ENCODE measurements around the gene RPL29. TPM values are rescaled to one million over a fixed set of nuclear protein-coding genes. Genes with fewer than 3 reads are reported as not detected.

RPL29 gene
- polyA plus RNA-seq, 1 experiment = 1,368 TPM

DNA sequence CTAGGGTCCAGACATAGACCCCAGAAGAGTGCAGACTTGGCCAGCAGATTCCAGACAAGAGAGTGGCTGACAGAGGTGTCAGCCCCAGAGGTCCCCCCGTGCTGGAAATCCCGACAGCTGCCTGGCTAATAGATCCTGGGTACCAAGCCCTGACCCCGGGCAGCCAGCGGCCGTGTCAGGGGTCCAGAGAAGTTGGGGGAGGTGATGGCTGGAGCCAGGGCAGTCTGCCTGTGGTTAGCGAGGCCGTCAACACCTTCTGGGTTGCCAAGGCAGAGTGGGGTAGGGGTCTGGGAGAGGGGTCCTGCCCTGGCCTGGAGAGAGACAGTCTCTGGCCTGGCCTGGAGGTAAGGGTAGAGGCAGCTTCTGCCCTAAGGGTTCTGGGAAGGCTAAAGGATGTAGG, 25.1 kb upstream of the RPL29 start:
- H3K9me3 ChIP-seq (ENCODE audit: control insufficient read depth, insufficient read depth, low read length) = no peaks in the 10 kb centered on the region; the same call in 1 of the 2 replicates
- no peak for DNase-seq (ENCODE audit: low read depth, low spot score)
- no peaks in the 10 kb centered on the region for H3K27me3 ChIP-seq (ENCODE audit: control insufficient read depth, insufficient read depth, low read length)
- no peak overlapping the region for H3K27ac ChIP-seq (ENCODE audit: low read depth, low read length)
- no peak for TF ChIP-seq CTCF (IDR thresholded peaks at IDR 0.05; ENCODE audit: low read depth, low read length)
- ChIA-PET CTCF (interaction anchor here (1.5 kb wide), 1 partner anchor 102 kb away, joined by 5 read pairs; no protein-coding TSS in a partner anchor), POLR2A (no interaction called here)
- H3K4me3 ChIP-seq (ENCODE audit: low read depth, low read length) = no peak overlapping the region

- TF ChIP-seq CTCF (IDR thresholded peaks at IDR 0.05; ENCODE audit: low read depth, low read length) = no peak
- Histone ChIP-seq H3K4me3 (ENCODE audit: low read depth, low read length) (no peak overlapping the region), H3K9me3 (ENCODE audit: control insufficient read depth, insufficient read depth, low read length) (no peaks in the 10 kb centered on the region; the same call in 1 of the 2 replicates), H3K27ac (ENCODE audit: low read depth, low read length) (no peak overlapping the region), H3K27me3 (ENCODE audit: control insufficient read depth, insufficient read depth, low read length) (no peaks in the 10 kb centered on the region)
- CTCF ChIA-PET = no interaction called here
- no peak for DNase-seq (ENCODE audit: low read depth, low spot score)
- POLR2A ChIA-PET = no interaction called here
Measured at GRCh38 chr3:52019352-52020080, 23.8 kb upstream of the RPL29 start.

GRCh38 chr3:52018319-52019000, 22.8 kb upstream of the RPL29 start:
- no peaks in the 10 kb centered on the region for H3K27me3 ChIP-seq (ENCODE audit: control insufficient read depth, insufficient read depth, low read length)
- CTCF ChIA-PET = no interaction called here
- no peaks in the 10 kb centered on the region; the same call in 1 of the 2 replicates for H3K9me3 ChIP-seq (ENCODE audit: control insufficient read depth, insufficient read depth, low read length)
- no peak for TF ChIP-seq CTCF (IDR thresholded peaks at IDR 0.05; ENCODE audit: low read depth, low read length)
- H3K4me3 ChIP-seq (ENCODE audit: low read depth, low read length) = no peak overlapping the region
- DNase-seq (ENCODE audit: low read depth, low spot score) = no peak
- POLR2A ChIA-PET = no interaction called here
- H3K27ac ChIP-seq (ENCODE audit: low read depth, low read length) = no peak overlapping the region

DNA sequence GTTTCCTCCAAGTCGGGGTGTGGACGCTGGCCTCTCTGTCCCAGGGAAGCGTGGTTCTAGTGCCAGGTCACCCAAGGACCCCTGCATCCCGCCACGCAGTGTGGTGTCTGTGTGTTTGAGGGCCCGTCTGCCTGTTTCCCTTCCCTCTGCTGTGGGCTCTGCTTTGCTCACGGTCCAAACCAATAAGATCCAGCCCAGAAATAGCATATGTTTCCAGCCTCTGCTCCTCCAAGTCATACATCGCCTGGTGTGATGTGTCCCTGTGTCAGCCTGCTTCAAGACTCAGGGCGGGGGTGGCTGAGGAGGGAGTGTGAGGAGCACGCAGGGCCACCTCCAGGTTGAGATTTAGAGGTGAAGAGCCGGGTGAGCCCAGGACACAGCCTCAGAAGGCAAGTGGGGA, 21.9 kb upstream of the RPL29 start:
- ChIA-PET POLR2A (no interaction called here), CTCF (interaction anchor here (1.4 kb wide), 1 partner anchor 14 kb away, joined by 4 read pairs; no protein-coding TSS in a partner anchor)
- no peak overlapping the region for H3K4me3 ChIP-seq (ENCODE audit: low read depth, low read length)
- H3K27me3 ChIP-seq (ENCODE audit: control insufficient read depth, insufficient read depth, low read length) = no peaks in the 10 kb centered on the region
- no peak for TF ChIP-seq CTCF (IDR thresholded peaks at IDR 0.05; ENCODE audit: low read depth, low read length)
- H3K9me3 ChIP-seq (ENCODE audit: control insufficient read depth, insufficient read depth, low read length) = no peaks in the 10 kb centered on the region; the same call in 1 of the 2 replicates
- no peak overlapping the region for H3K27ac ChIP-seq (ENCODE audit: low read depth, low read length)
- no peak for DNase-seq (ENCODE audit: low read depth, low spot score)

Measured in AG04450 (cell line).